ENCODE results near the gene ARPC1B.

- TF ChIP-seq RAD21 (CRISPR knock-in tag; conservative IDR thresholded peaks at IDR 0.05 in 1 of 2, IDR thresholded peaks at IDR 0.05 in 1 of 2) = no peak
- TF ChIP-seq SPI1 (IDR thresholded peaks at IDR 0.05; ENCODE audit: borderline replicate concordance, low read depth, low read length) = no peak
- TF ChIP-seq FOXJ3 (CRISPR knock-in tag; IDR thresholded peaks at IDR 0.05) = no peak
- TF ChIP-seq MTA1 (IDR thresholded peaks at IDR 0.05; ENCODE audit: borderline replicate concordance) = no peak
- TF ChIP-seq SMAD4 (CRISPR knock-in tag; conservative IDR thresholded peaks at IDR 0.05) = no peak
- TF ChIP-seq PATZ1 (CRISPR knock-in tag; IDR thresholded peaks at IDR 0.05; ENCODE audit: borderline replicate concordance) = no peak
- TF ChIP-seq EP300 (IDR thresholded peaks at IDR 0.05; ENCODE audit: low read length) = no peak
- TF ChIP-seq KAT7 (CRISPR knock-in tag; IDR thresholded peaks at IDR 0.05; ENCODE audit: borderline replicate concordance) = no peak
- TF ChIP-seq SIX5 (IDR thresholded peaks at IDR 0.05; ENCODE audit: borderline replicate concordance in 1 of 2, insufficient read depth in 1 of 2, low read depth in 1 of 2, low read length in 2 of 2) = no peak
- no peak for TF ChIP-seq CTCF (IDR thresholded peaks at IDR 0.05 in 2 of 3, conservative IDR thresholded peaks at IDR 0.05 in 1 of 3; ENCODE audit: insufficient read depth in 2 of 3, low read depth in 1 of 3, low read length in 3 of 3)
- no peak for TF ChIP-seq CBX3 (IDR thresholded peaks at IDR 0.05; ENCODE audit: borderline replicate concordance in 1 of 2, low read length in 2 of 2)
- TF ChIP-seq ZFX (CRISPR knock-in tag; IDR thresholded peaks at IDR 0.05) = no peak
- no peak for TF ChIP-seq HMGXB4 (CRISPR knock-in tag; IDR thresholded peaks at IDR 0.05)
Measured at GRCh38 chr7:99422625-99423024, 48.1 kb downstream of the ARPC1B start.

All from K562 (cell line).